Endothelial cell of umbilical vein (primary cell): ENCODE data around the gene YDJC.

Source experiments
- CTCF ChIP-seq, 2 donors: IDR thresholded peaks; 1 replicate in 1 of 2; 2 replicates in 1 of 2; pipeline ENCODE4 v1.5.1; 2011; ENCODE audit warnings: low read length in 2 of 2, mild to moderate bottlenecking in 2 of 2, moderate library complexity in 2 of 2, control low read depth in 1 of 2, inconsistent platforms in 1 of 2, low read depth in 1 of 2; ENCODE audit not compliant: insufficient read depth in 1 of 2; ENCODE audit errors: extremely low read depth in 1 of 2
- POLR2A ChIP-seq: IDR thresholded peaks from 2 replicates; pipeline ENCODE4 v1.6.1; 2012; ENCODE audit warnings: low read depth, mild to moderate bottlenecking, control low read depth, low read length
- POLR2AphosphoS5 ChIP-seq: IDR thresholded peaks from 2 replicates; pipeline ENCODE4 v1.6.1; 2012; ENCODE audit warnings: low read depth, mild to moderate bottlenecking, control low read depth, low read length, moderate library complexity; ENCODE audit not compliant: insufficient read depth
- TF ChIP-seq, protein P1 (sequence below): IDR thresholded peaks from 2 replicates; pipeline ENCODE4 v1.6.1; 2011; ENCODE audit not compliant: insufficient read depth, insufficient read length

DNA sequence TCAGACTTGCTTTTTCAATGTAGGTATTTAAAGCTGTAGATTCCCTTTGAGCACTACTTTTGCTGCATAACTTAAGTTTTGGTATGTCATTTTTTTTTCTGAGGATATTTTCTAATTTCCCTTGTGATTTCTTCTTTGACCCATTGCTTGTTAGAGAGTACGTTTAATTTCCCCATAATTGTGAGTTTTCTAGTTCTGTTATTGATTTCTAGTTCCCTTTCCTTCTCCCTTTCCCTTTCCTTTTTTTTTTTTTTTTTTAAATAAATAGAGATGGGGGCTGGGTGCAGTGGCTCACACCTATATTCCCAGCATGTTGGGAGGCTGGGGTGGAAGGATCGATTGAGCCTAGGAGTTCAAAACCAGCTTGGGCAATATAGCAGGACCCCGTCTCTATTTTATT lies 31.5 kb downstream of the YDJC start:
- TF ChIP-seq CTCF (IDR thresholded peaks at IDR 0.05; ENCODE audit: extremely low read depth in 1 of 2, insufficient read depth in 1 of 2, low read depth in 1 of 2, low read length in 2 of 2) (no peak), POLR2A (no peak), POLR2AphosphoS5 (no peak)
- TF ChIP-seq, protein P1, sequence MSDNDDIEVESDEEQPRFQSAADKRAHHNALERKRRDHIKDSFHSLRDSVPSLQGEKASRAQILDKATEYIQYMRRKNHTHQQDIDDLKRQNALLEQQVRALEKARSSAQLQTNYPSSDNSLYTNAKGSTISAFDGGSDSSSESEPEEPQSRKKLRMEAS: no peak
